B cell (primary cell): Measurements from ENCODE around the gene IMMP2L. TPM values are rescaled to one million over a fixed set of nuclear protein-coding genes. Genes with fewer than 3 reads are reported as not detected.

Experiments used
- ATAC-seq: fragments of 200-7000 bp; cut with Tn5 transposase; one replicate; pipeline ENCODE4 v1.10.0; 2021; ENCODE audit warnings: low read depth, mild to moderate bottlenecking, moderate number of reproducible peaks, moderate library complexity
- CTCF ChIA-PET: fragments of 350-600 bp; sonication (Branson Sonifier 250); formaldehyde crosslinking; loops from one replicate; lab custom pipeline; 2021; ENCODE audit warnings: antibody characterized with exemption, inconsistent platforms; lab: Charles Lee
- POLR2A ChIA-PET: fragments of 350-600 bp; sonication (Branson Sonifier 250); formaldehyde crosslinking; loops from one replicate; lab custom pipeline; 2021; ENCODE audit warnings: antibody characterized with exemption; lab: Charles Lee
- DNase-seq: peaks from one replicate; pipeline ENCODE4 v3.0.0; 2013
- H2AFZ ChIP-seq: 2 replicates; pipeline ENCODE4 v1.6.1; 2012; ENCODE audit warnings: mild to moderate bottlenecking, low read depth, low read length; ENCODE audit not compliant: insufficient read depth, poor library complexity, severe bottlenecking
- H3K27ac ChIP-seq, 2 donors: 1 replicate in 1 of 2; 2 replicates in 1 of 2; pipeline ENCODE4 v1.5.1; 2012 to 2013; ENCODE audit warnings: low read length in 2 of 2, mild to moderate bottlenecking in 2 of 2, moderate library complexity in 1 of 2
- H3K27me3 ChIP-seq, 4 experiments: fragments of 200-600 bp in 1 of 4; sonication (generic) in 1 of 4; replicated peaks in 1 of 4; 1 replicate in 2 of 4; 2 replicates in 2 of 4; pipeline versions ENCODE4 v1.6.1 to v1.7.0; 2013 to 2016; ENCODE audit warnings: low read length in 3 of 4, mild to moderate bottlenecking in 2 of 4, mixed read lengths in 1 of 4, moderate library complexity in 1 of 4; ENCODE audit not compliant: insufficient read depth in 4 of 4, control insufficient read depth in 3 of 4; ENCODE audit errors: control extremely low read depth in 1 of 4
- H3K36me3 ChIP-seq, 2 experiments: replicated peaks in 1 of 2; 1 replicate in 1 of 2; 2 replicates in 1 of 2; pipeline versions ENCODE4 v1.6.1 to v1.7.1; 2013; ENCODE audit warnings: low read length in 1 of 2; ENCODE audit not compliant: insufficient read depth in 2 of 2, control insufficient read depth in 1 of 2; ENCODE audit errors: control extremely low read depth in 1 of 2, extremely low read depth in 1 of 2
- H3K4me1 ChIP-seq, 2 donors: fragments of 200-600 bp in 1 of 2; sonication (generic) in 1 of 2; 1 replicate in 1 of 2; 2 replicates in 1 of 2; pipeline versions ENCODE4 v1.5.1 to v1.6.1; 2013 to 2017; ENCODE audit warnings: low read length in 2 of 2; ENCODE audit not compliant: control insufficient read depth in 2 of 2, insufficient read depth in 2 of 2
- H3K4me2 ChIP-seq: replicated peaks from 2 replicates; pipeline ENCODE3; 2012; ENCODE audit warnings: mild to moderate bottlenecking, low read depth, low read length; ENCODE audit not compliant: poor library complexity, severe bottlenecking
- H3K4me3 ChIP-seq, 5 experiments: fragments of 200-600 bp in 1 of 5; sonication (generic) in 1 of 5; 1 replicate in 3 of 5; 2 replicates in 2 of 5; pipeline versions ENCODE4 v1.5.1 to v1.7.0; 2011 to 2016; ENCODE audit warnings: low read length in 4 of 5, mild to moderate bottlenecking in 4 of 5, low read depth in 2 of 5, control low read depth in 1 of 5, moderate library complexity in 1 of 5; ENCODE audit not compliant: insufficient read depth in 1 of 5; ENCODE audit errors: control extremely low read depth in 1 of 5, extremely low read depth in 1 of 5
- H3K79me2 ChIP-seq: fragments of 200-600 bp; sonication (generic); one replicate; pipeline ENCODE4 v1.6.0; 2016; ENCODE audit warnings: low read length; ENCODE audit not compliant: control insufficient read depth, insufficient read depth
- H3K9ac ChIP-seq: fragments of 200-600 bp; sonication (generic); 2 replicates; pipeline ENCODE4 v1.6.1; 2017; ENCODE audit warnings: mild to moderate bottlenecking, low read length, moderate library complexity
- H3K9me3 ChIP-seq, 3 donors: one replicate each; pipeline versions ENCODE4 v1.6.1 to v1.7.1; 2013; ENCODE audit warnings: low read length in 2 of 3; ENCODE audit not compliant: control insufficient read depth in 2 of 3, insufficient read depth in 1 of 3; ENCODE audit errors: control extremely low read depth in 1 of 3
- H4K20me1 ChIP-seq: 2 replicates; pipeline ENCODE4 v1.6.0; 2012; ENCODE audit warnings: mild to moderate bottlenecking, low read length; ENCODE audit not compliant: insufficient read depth, control insufficient read depth, poor library complexity, severe bottlenecking
- H3K27ac Mint-ChIP-seq: one replicate; pipeline ENCODE4 v1.8.0; 2021; ENCODE audit warnings: mixed read lengths
- H3K27me3 Mint-ChIP-seq: one replicate; pipeline ENCODE4 v1.8.0; 2021; ENCODE audit warnings: mixed read lengths
- H3K4me1 Mint-ChIP-seq: one replicate; pipeline ENCODE4 v1.8.0; 2021; ENCODE audit warnings: mixed read lengths
- H3K4me3 Mint-ChIP-seq: one replicate; pipeline ENCODE4 v1.8.0; 2021; ENCODE audit warnings: mixed read lengths
- H3K9me3 Mint-ChIP-seq: one replicate; pipeline ENCODE4 v1.8.0; 2022; ENCODE audit warnings: mixed read lengths; ENCODE audit not compliant: insufficient read depth
- CTCF ChIP-seq: fragments of 200-600 bp; IDR thresholded peaks from one replicate; pipeline ENCODE4 v1.8.0; 2022; ENCODE audit warnings: antibody characterized with exemption, mild to moderate bottlenecking
- EZH2 ChIP-seq: IDR thresholded peaks from 2 replicates; pipeline ENCODE4 v1.6.1; 2012; ENCODE audit warnings: borderline replicate concordance, low read depth, mild to moderate bottlenecking, moderate library complexity, low read length; ENCODE audit not compliant: insufficient read depth, poor library complexity, severe bottlenecking
- WGBS: methylation state at CpG from one replicate; pipeline ENCODE4 v1.1.5; 2013; ENCODE audit warnings: missing lambda C conversion rate; ENCODE audit not compliant: insufficient coverage; 5-methylcytosine and 5-hydroxymethylcytosine counted together
- intact Hi-C: fragments of 100-400 bp; cut with micrococcal nuclease; formaldehyde crosslinking; loops from one replicate; pipeline ENCODE4 v1.10.0; 2022
- polyA plus RNA-seq: library from polyadenylated mRNA; depleted of rRNA; stranded (reverse); fragments of >200 nt; gene quantifications from 2 replicates; pipeline ENCODE4 v1.2.3, GENCODE V29; 2012
- total RNA-seq, 2 donors: library from RNA; stranded (reverse); fragments of 120-200 nt in 1 of 2; gene quantifications; 1 replicate in 1 of 2; 2 replicates in 1 of 2; pipeline versions ENCODE4 v1.2.3 to v1.2.4, GENCODE V29; 2013 to 2022

IMMP2L gene
- total and polyA plus RNA-seq, 2 donors (not counting 1 experiment from before 2014, with no cell fraction given): 3.8 to 34.2 TPM

- TF ChIP-seq EZH2 (no peak), CTCF (no peak)
- no peaks in the 10 kb centered on the region for H3K79me2 ChIP-seq
- H3K4me2 ChIP-seq: no peak overlapping the region
- Mint-ChIP-seq H3K9me3 (peaks cover 3% of the 10 kb centered on the region), H3K27me3 (no peaks in the 10 kb centered on the region), H3K4me3 (no peak overlapping the region), H3K27ac (no peak overlapping the region), H3K4me1 (no peaks in the 10 kb centered on the region)
- H3K4me1 ChIP-seq: peaks cover 0 to 4% of the 10 kb centered on the region in 2 donors
- H3K9me3 ChIP-seq: no peaks in the 10 kb centered on the region
- no peak overlapping the region for H3K4me3 ChIP-seq
- intact Hi-C loops: no loop called here
- no peaks in the 10 kb centered on the region for H3K36me3 ChIP-seq
- WGBS: no CpG with 5 or more reads among the region's 2 CpGs
- ATAC-seq (no peak), DNase-seq (no peak)
- H2AFZ ChIP-seq: no peak overlapping the region
- POLR2A ChIA-PET: no interaction called here
- no peak overlapping the region for H3K27ac ChIP-seq
- no peaks in the 10 kb centered on the region for H3K27me3 ChIP-seq
- CTCF ChIA-PET: no interaction called here
- no peak overlapping the region for H3K9ac ChIP-seq
- H4K20me1 ChIP-seq: no peaks in the 10 kb centered on the region
Observed at GRCh38 chr7:111050875-111051416, 511.3 kb downstream of the IMMP2L start.

GRCh38 chr7:111049971-111050680 is 512.2 kb downstream of the IMMP2L start:
- Histone ChIP-seq H3K4me1 (peaks cover 0 to under 1% of the 10 kb centered on the region in 2 donors), H3K4me2 (no peak overlapping the region), H3K27ac (no peak overlapping the region), H3K27me3 (no peaks in the 10 kb centered on the region), H3K9ac (no peak overlapping the region), H3K4me3 (no peak overlapping the region), H4K20me1 (no peaks in the 10 kb centered on the region), H3K9me3 (no peaks in the 10 kb centered on the region), H3K79me2 (no peaks in the 10 kb centered on the region), H2AFZ (no peak overlapping the region), H3K36me3 (no peaks in the 10 kb centered on the region)
- no peak overlapping the region for H3K4me3 Mint-ChIP-seq
- no peak for DNase-seq
- no peaks in the 10 kb centered on the region for H3K4me1 Mint-ChIP-seq
- peaks cover 3% of the 10 kb centered on the region for H3K9me3 Mint-ChIP-seq
- intact Hi-C loops: no loop called here
- WGBS: 83% methylated on average over 1 of the region's 7 CpGs
- ChIA-PET CTCF (no interaction called here), POLR2A (interaction anchor here (0.6 kb wide), 1 partner anchor 29 kb away, joined by 3 read pairs; no protein-coding TSS in a partner anchor)
- H3K27ac Mint-ChIP-seq: no peak overlapping the region
- ATAC-seq: no peak
- TF ChIP-seq EZH2 (no peak), CTCF (no peak)
- no peaks in the 10 kb centered on the region for H3K27me3 Mint-ChIP-seq
